ENCODE results near the gene USP48. TPM values are rescaled to one million over a fixed set of nuclear protein-coding genes. Genes with fewer than 3 reads are reported as not detected.
"Not testable (repeated sequence)": the region's sequence is repeated elsewhere in the genome, so short reads cannot be mapped to it uniquely, and the experiment has no call there.

Gene USP48
- total RNA-seq, 1 experiment from 2014 or later, result 29.2 TPM

- peak; percentile 6 for DNase-seq (ENCODE audit: low read depth)
Measured at GRCh38 chr1:21814981-21815582, 32.1 kb upstream of the USP48 start.

GRCh38 chr1:21814241-21814918, 31.4 kb upstream of the USP48 start:
- peak; percentile 4 for DNase-seq (ENCODE audit: low read depth)

- no peak for DNase-seq (ENCODE audit: low read depth)
Measured at GRCh38 chr1:21813542-21813941, 30.6 kb upstream of the USP48 start.

GRCh38 chr1:21811875-21812305, 28.9 kb upstream of the USP48 start, which contains the start of gene LDLRAD2:
Gene LDLRAD2, plus strand, starts transcription at chr1:21812265. Its CDS starts 187 bp downstream, at chr1:21812452.
- no peak for DNase-seq (ENCODE audit: low read depth)

- no peak for DNase-seq (ENCODE audit: low read depth)
Measured at GRCh38 chr1:21804536-21804935, 21.6 kb upstream of the USP48 start.

- DNase-seq (ENCODE audit: low read depth), result peak; percentile 38
Measured at GRCh38 chr1:21801100-21801499, 18.2 kb upstream of the USP48 start.

- no peak for DNase-seq (ENCODE audit: low read depth)
Measured at GRCh38 chr1:21799730-21800129, 16.8 kb upstream of the USP48 start.

- no peak for DNase-seq (ENCODE audit: low read depth)
Measured at GRCh38 chr1:21795075-21795474, 12.1 kb upstream of the USP48 start.

- DNase-seq (ENCODE audit: low read depth), result no peak
Measured at GRCh38 chr1:21794656-21795055, 11.7 kb upstream of the USP48 start.

GRCh38 chr1:21793104-21793503, 10.2 kb upstream of the USP48 start:
- DNase-seq (ENCODE audit: low read depth), result no peak

- no peak for DNase-seq (ENCODE audit: low read depth)
Measured at GRCh38 chr1:21786640-21787039, 3.7 kb upstream of the USP48 start.

GRCh38 chr1:21785764-21786163, 2.8 kb upstream of the USP48 start:
- DNase-seq (ENCODE audit: low read depth), result not testable (repeated sequence)

GRCh38 chr1:21783679-21784603, 992 bp upstream of the USP48 start:
- DNase-seq (ENCODE audit: low read depth), result peak; percentile 99

GRCh38 chr1:21782349-21782867, 541 bp downstream of the USP48 start:
- peak; percentile 70 for DNase-seq (ENCODE audit: low read depth)

GRCh38 chr1:21781815-21782348, 1.1 kb downstream of the USP48 start:
- DNase-seq (ENCODE audit: low read depth), result peak; percentile 47

GRCh38 chr1:21779613-21780521, 3.1 kb downstream of the USP48 start:
- DNase-seq (ENCODE audit: low read depth), result no peak

- DNase-seq (ENCODE audit: low read depth), result no peak
Measured at GRCh38 chr1:21778405-21778727, 4.6 kb downstream of the USP48 start.

- not testable (repeated sequence) for DNase-seq (ENCODE audit: low read depth)
Measured at GRCh38 chr1:21776925-21777324, 6.0 kb downstream of the USP48 start.

GRCh38 chr1:21775985-21776562, 6.9 kb downstream of the USP48 start:
- DNase-seq (ENCODE audit: low read depth), result no peak

GRCh38 chr1:21775550-21775914, 7.4 kb downstream of the USP48 start:
- no peak for DNase-seq (ENCODE audit: low read depth)
